Gastroesophageal sphincter (tissue), 3 donors: ENCODE results near the gene KRT32.

Source experiments
- CTCF ChIP-seq, 4 experiments: fragments of 200-600 bp in 2 of 4; fragments of 450-650 bp in 2 of 4; sonication (generic) in 1 of 4; IDR thresholded peaks; one replicate each; pipeline ENCODE4 v1.5.1; 2017 to 2019; ENCODE audit warnings: antibody characterized with exemption in 4 of 4, mild to moderate bottlenecking in 2 of 4, moderate library complexity in 2 of 4
- EP300 ChIP-seq: sonication (generic); formaldehyde crosslinking; IDR thresholded peaks from one replicate; pipeline ENCODE4 v1.6.1; 2017; ENCODE audit warnings: antibody characterized with exemption, mild to moderate bottlenecking
- POLR2A ChIP-seq, 2 donors: fragments of 450-650 bp; IDR thresholded peaks; one replicate each; pipeline ENCODE4 v1.6.1; 2017; ENCODE audit warnings: antibody characterized with exemption in 2 of 2, mild to moderate bottlenecking in 2 of 2, moderate library complexity in 1 of 2
- POLR2AphosphoS5 ChIP-seq: sonication (generic); formaldehyde crosslinking; IDR thresholded peaks from one replicate; pipeline ENCODE4 v1.6.1; 2017; ENCODE audit warnings: antibody characterized with exemption

- TF ChIP-seq CTCF (IDR thresholded peaks at IDR 0.05) (no peak), POLR2AphosphoS5 (no peak), EP300 (no peak), POLR2A (IDR thresholded peaks at IDR 0.05) (no peak)
Observed at GRCh38 chr17:41476866-41477815, 10.0 kb upstream of the KRT32 start.
